SK-N-DZ (cell line): ENCODE results near the gene CHN2.

Source experiments
- DNase-seq: peaks from one replicate; pipeline ENCODE4 v3.0.0-alpha.2; 2015; ENCODE audit warnings: low spot score

Gene CHN2

DNA sequence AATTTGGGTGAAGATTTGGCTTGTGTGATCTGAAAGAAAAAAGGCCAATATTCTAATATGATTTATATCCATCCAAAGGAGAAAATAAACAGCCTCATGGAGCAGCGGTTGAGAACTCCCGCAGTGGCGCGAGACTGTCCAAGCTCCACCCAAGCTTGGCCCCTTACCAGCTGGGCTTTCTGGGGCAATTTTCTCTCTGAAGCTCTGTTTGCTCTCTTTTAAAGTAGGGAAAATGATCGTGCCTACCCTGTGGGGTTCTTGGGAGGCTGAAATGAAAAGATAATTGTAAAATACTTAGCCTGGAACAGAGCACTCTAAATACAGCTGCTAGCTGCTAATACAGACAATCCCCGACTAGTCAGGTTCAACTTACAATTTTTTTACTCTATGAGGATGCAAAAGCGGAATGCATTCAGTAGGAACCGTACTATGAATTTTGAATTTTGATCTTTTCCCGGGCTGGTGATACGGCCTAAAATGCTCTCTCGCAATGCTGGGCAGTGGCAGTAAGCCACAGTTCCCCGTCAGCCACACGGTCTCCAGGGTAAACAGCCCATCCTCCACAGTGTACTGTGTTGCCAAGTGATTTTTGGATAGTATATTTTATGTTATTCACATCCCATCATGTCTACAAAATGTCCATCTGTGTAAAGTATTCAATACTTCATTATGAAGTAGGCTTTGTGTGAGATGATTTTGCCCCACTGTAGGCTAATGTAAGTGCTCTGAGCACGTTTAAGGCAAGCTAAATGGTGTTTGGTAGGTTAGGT lies 137.7 kb downstream of the CHN2 start:
- DNase-seq, result no peak

- no peak for DNase-seq
These were observed 138.6 kb downstream of the CHN2 start for GRCh38 chr7:29332875-29333855.

DNA sequence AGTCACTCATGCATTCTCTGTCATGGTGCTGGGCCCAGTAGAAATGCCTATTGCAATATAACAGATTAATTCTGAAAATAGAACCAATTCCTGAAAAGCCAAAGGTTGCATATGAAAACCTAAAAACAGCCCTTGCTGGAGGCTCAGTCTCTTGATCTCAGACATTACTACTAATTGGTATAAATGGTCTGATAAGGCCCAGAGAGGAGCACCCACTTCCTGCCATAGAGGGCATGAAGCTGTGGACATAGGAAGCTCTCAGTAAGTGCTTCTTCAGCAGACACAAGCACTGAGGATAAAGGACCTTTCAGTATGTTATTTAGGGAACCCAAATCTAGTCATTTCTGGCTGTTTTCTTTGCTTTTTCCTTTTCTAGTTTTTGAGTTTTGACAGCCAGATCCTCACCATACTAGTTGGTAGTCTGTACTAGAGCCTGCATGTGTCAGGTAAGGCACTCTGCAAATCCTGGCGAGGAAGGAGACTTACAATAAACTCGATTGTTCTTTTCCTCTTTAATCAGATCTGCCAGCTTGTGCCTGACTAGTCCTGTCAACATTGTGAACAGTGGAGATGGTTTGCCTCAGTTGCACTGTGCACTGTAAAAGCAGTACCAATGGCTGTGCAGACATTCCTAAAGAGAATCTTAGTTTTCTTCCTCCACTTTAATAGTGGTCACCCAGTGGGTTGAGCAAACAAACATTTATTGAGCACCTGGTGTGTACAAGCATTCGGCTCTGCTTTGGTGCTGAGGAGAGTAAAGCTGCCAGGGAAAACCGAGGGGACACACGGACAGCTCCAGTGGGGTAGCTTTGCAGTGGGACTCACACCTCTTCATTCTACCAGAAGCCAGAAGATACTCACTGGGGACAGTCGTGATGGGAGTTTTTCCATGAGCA lies 140.9 kb downstream of the CHN2 start:
- DNase-seq, result no peak

DNA sequence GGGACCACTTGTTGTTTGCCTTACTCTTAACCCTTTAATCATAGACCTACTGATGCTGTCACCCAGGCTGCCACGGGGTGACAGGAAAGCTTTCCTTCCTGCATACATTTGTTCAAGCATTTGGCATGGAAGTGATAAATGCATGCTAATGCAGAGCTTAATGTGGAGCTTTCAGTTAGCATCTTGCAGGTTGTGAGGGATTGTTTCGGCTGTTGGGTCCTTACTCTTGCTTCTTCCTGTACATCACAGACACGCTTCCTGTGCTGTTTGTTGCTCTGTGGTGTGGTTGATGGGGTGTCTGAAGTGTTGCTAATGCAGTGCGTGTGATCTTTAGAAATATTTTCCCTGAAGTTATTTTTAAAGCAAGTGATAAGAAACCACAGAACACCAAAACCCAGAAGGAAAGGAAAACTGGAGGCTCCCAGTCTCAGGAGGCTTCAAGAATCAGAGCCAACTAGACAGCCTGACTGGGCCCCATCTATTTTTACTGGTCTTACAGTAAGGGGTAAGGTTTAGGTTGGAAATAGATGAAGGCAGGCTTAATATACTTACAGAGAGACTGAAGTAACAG lies 143.1 kb downstream of the CHN2 start:
- DNase-seq, result no peak

DNA sequence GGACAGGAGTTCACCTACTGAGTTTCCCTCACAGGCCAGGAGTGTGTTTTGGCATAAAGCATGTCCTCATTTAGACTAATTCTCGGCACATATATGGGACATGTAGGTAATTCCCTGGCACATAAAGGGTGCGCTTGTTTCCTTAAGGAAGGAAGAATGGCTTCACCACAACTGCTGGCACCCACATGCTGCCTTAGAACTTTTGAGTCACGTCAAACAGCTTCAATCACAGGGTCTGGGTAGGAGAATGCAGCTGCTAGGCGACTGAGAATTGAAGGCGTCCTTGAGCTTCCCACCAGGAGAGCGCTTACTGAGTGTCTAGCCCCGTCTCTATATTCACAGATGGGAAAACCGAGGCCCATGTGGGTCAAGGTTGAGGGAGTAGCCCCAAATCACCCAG lies 146.1 kb downstream of the CHN2 start:
- DNase-seq, result no peak

DNA sequence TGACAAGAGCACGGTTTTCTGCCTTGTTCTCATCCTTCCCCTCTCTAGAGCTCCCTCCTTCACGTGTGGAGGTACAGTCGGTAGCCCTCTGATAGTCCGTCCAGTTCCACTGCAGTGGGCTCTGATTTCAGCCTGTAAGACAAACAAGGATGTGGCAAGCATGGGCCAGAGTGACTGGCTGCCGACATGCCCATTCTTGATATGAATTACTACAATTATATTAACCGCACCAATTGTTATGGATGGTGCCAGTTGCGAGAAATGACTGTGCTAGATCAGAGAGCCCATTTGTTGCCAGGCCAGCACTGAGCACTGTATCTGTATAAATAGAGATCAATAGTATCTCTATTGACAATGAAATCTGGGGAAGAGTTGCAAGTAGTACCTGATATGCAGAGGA lies 146.6 kb downstream of the CHN2 start:
- DNase-seq, result no peak

- no peak for DNase-seq
These were observed 148.2 kb downstream of the CHN2 start for GRCh38 chr7:29342761-29343160.

DNA sequence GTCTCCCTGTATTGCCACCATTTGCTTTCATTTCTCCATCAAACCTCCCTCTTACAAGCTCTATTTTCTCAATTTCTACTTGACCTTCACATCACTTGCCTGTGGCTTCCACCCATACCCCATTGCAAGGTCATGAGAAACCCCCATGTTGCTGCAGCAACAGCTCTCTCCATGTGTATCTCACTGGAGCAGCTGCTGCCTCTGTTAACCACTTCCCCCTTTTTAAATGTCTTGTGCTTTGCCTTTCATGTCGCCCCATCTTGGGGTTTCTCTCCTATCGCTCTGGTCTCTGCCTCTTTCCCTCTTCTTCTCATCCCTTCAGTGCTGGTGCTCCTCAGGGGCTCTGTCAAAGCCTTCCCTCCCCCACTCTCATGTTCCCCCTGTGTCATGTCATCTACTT lies 148.8 kb downstream of the CHN2 start:
- DNase-seq, result no peak

DNA sequence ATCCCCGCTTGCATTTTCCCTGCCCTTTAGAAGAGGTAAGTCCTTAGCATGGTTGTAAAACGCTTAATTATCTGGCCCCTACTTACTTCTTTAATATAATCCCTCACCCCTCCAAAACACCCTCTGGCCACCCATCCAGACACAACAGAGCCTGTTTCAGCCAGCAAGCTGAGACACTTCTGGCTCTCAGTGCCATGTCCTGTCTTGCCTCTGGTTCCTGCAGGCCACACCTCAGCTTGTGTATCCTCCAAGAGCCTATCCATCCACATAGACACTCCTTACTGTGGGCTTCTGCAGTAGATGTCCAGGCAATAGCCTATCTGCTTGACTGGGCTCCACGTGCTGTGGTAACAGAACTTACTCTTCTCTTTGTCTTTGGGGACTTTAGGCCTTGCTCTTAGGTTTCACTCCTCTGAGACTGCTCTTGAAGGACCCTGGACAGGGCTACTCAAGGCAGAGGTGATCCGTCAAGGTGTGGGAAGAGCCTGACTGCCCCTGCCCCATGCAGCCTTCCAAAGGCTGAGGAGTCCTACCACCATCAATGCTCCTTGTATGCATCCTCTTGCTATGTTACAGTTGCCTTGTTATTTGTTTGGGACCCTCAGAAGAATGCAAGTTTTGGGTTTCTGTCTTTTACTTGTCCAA lies 149.9 kb downstream of the CHN2 start:
- DNase-seq, result no peak

GRCh38 chr7:29345590-29345989 lies 151.0 kb downstream of the CHN2 start:
- DNase-seq, result peak; percentile 57

DNA sequence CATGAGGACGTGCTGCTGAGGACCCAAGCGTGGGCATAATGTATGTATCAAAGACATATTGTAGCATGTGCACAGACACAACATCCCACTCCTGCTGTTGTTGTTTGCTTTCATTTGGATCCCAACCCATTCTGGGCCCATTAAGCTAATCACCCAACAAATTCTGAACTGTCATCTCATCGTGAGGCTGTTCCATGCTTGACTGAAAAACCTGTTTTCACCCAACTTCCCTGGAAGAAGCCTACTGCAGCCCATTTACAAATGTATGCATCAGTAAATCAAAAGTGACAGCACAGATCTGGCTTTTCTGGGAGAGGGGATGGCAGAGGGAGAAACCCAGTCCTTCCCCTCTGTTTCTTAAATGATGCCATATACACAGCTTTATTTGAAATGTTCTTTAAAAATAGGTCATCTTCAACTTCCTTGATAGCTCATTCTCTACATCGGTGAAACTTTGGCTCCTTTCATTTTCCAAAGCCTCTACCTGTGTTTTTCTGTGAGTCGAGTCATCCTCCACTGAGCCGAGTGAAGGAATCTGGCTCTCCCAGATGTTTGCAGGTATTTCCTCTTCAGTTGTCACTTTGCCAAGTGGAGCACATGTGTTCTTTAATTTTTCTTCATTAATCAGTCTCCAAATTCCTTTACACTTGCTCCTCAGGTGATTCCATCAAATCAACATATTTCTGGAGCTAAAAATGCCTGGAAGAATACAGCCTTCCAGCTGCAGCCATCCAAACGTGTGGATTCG lies 151.8 kb downstream of the CHN2 start:
- peak; percentile 58 for DNase-seq

- no peak for DNase-seq
These were observed 154.8 kb downstream of the CHN2 start for GRCh38 chr7:29349362-29349761.

- DNase-seq, result peak; percentile 24
These were observed 155.8 kb downstream of the CHN2 start for GRCh38 chr7:29350351-29350750.

DNA sequence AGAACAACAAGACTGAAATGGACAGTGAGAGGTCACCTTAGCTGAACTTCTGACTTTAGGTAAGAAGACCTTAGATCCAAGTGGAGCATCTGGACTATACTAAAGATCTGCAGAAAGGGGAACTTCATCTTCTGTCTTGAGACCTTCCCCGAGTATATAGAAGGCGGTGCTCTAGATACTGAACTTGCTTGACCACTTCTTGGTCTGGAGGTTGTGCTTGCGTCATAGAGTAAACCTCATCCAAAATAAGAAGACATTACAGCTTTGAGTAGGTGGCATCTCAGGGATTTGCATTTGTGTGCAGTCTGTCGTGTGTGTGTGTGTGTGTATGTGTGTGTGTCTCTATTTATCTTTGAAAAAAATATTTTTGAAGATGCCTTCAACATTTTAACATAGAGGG lies 157.5 kb downstream of the CHN2 start:
- no peak for DNase-seq

- peak; percentile 20 for DNase-seq
These were observed 159.2 kb downstream of the CHN2 start for GRCh38 chr7:29353810-29354209.

- peak; percentile 36 for DNase-seq
These were observed 159.8 kb downstream of the CHN2 start for GRCh38 chr7:29354340-29354739.

DNA sequence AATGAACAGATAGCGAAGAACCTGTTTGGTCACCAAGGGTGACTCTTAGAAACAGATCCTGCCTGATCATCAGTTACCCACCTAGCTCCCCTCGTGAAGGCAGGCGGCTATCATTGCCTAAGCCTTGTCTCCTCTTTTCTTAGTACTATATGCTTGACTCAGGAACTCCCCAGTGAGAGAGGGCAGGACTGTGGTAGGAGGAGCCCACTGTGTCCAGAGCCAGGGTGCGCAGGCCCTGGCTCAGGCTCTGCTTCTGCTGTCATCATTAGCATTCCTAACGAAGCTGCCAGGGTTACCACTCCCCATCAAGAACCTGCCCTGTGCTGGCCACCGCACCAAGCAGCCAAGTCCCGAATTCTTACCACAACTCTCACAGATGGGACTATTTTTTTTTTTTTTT lies 160.8 kb downstream of the CHN2 start:
- DNase-seq, result no peak

- DNase-seq, result no peak
These were observed 162.1 kb downstream of the CHN2 start for GRCh38 chr7:29356631-29357030.

GRCh38 chr7:29359482-29360093 lies 165.0 kb downstream of the CHN2 start:
- DNase-seq, result peak; percentile 62
